Endothelial cell of umbilical vein (primary cell): ENCODE measurements around the gene RXFP1. TPM values are rescaled to one million over a fixed set of nuclear protein-coding genes. Genes with fewer than 3 reads are reported as not detected.

Experiments
- BruUV-seq: library from RNA; stranded (reverse); fragments of 400-500 nt; replicated peaks from 2 replicates; lab custom pipeline; 2021; lab: Mats Ljungman, UMichigan
- CTCF ChIA-PET: fragments of 300-600, 350-600 bp; sonication (Branson Sonifier 250); formaldehyde crosslinking; loops from one replicate; lab custom pipeline; 2021; ENCODE audit warnings: antibody characterized with exemption, inconsistent platforms; lab: Charles Lee
- POLR2A ChIA-PET: fragments of 300-600, 350-600 bp; sonication (Branson Sonifier 250); formaldehyde crosslinking; loops from one replicate; lab custom pipeline; 2021; ENCODE audit warnings: antibody characterized with exemption, inconsistent platforms; lab: Charles Lee
- DNase-seq: peaks from one replicate; pipeline ENCODE4 v3.0.0-alpha.2; 2011; ENCODE audit warnings: low read depth, low spot score
- FAIRE-seq: peaks from 2 replicates; lab custom pipeline; 2011; peaks lifted over from hg19 to GRCh38; lab: Jason Lieb, UNC
- H2AFZ ChIP-seq: 2 replicates; pipeline ENCODE4 v1.6.0; 2012; ENCODE audit warnings: low read depth, low read length, control low read depth, inconsistent platforms
- H3K27ac ChIP-seq: 2 replicates; pipeline ENCODE4 v1.5.1; 2011; ENCODE audit warnings: low read depth, mild to moderate bottlenecking, control low read depth, low read length, moderate library complexity; ENCODE audit not compliant: insufficient read depth
- H3K27me3 ChIP-seq, 2 experiments: 2 replicates each; pipeline versions ENCODE4 v1.6.0 to v1.6.1; 2011; ENCODE audit warnings: low read length in 2 of 2, mixed read lengths in 1 of 2; ENCODE audit not compliant: control insufficient read depth in 2 of 2, insufficient read depth in 2 of 2
- H3K36me3 ChIP-seq, 2 experiments: 2 replicates in 1 of 2; 3 replicates in 1 of 2; pipeline ENCODE4 v1.5.1; 2011; ENCODE audit warnings: low read length in 2 of 2, mild to moderate bottlenecking in 1 of 2, moderate library complexity in 1 of 2; ENCODE audit not compliant: control insufficient read depth in 2 of 2, insufficient read depth in 2 of 2; ENCODE audit errors: extremely low read depth in 1 of 2
- H3K4me1 ChIP-seq: 3 replicates; pipeline ENCODE4 v1.5.1; 2011; ENCODE audit warnings: mild to moderate bottlenecking, low read length; ENCODE audit not compliant: control insufficient read depth, insufficient read depth; ENCODE audit errors: extremely low read depth
- H3K4me2 ChIP-seq: 2 replicates; pipeline ENCODE4 v1.6.1; 2011; ENCODE audit warnings: low read length, control low read depth, mixed read lengths; ENCODE audit not compliant: insufficient read depth
- H3K4me3 ChIP-seq, 3 experiments: fragments of 200-600 bp in 1 of 3; sonication (generic), shearing (Covaris generic) in 1 of 3; replicated peaks in 1 of 3; 2 replicates each; pipeline ENCODE4 v1.5.1; 2011 to 2016; ENCODE audit warnings: control low read depth in 3 of 3, low read length in 3 of 3, mild to moderate bottlenecking in 2 of 3, inconsistent platforms in 1 of 3, low read depth in 1 of 3, moderate library complexity in 1 of 3; ENCODE audit not compliant: insufficient read depth in 1 of 3
- H3K79me2 ChIP-seq: 2 replicates; pipeline ENCODE4 v1.6.0; 2012; ENCODE audit warnings: low read length, inconsistent platforms; ENCODE audit not compliant: control insufficient read depth, insufficient read depth
- H3K9ac ChIP-seq: replicated peaks from 2 replicates; pipeline ENCODE3; 2011; ENCODE audit warnings: low read length, control low read depth; ENCODE audit not compliant: insufficient read depth; ENCODE audit errors: extremely low read depth
- H3K9me1 ChIP-seq: replicated peaks from 3 replicates; pipeline ENCODE4 v1.6.0; 2011; ENCODE audit warnings: mild to moderate bottlenecking, low read length; ENCODE audit not compliant: control insufficient read depth, insufficient read depth; ENCODE audit errors: extremely low read depth
- H3K9me3 ChIP-seq: replicated peaks from 2 replicates; pipeline ENCODE4 v1.5.1; 2012; ENCODE audit warnings: low read length, inconsistent platforms; ENCODE audit not compliant: control insufficient read depth, insufficient read depth
- H4K20me1 ChIP-seq: replicated peaks from 2 replicates; pipeline ENCODE3; 2011; ENCODE audit warnings: mild to moderate bottlenecking, low read length; ENCODE audit not compliant: control insufficient read depth, insufficient read depth; ENCODE audit errors: extremely low read depth
- EZH2 ChIP-seq: IDR thresholded peaks from 2 replicates; pipeline ENCODE4 v1.6.1; 2012; ENCODE audit warnings: borderline replicate concordance, low read depth, mild to moderate bottlenecking, moderate library complexity, low read length, inconsistent platforms; ENCODE audit not compliant: severe bottlenecking
- FOS ChIP-seq: IDR thresholded peaks from 2 replicates; pipeline ENCODE4 v1.6.1; 2011; ENCODE audit warnings: mild to moderate bottlenecking, low read length, moderate library complexity, borderline replicate concordance; ENCODE audit not compliant: insufficient read depth
- GATA2 ChIP-seq: IDR thresholded peaks from 2 replicates; pipeline ENCODE4 v1.7.0; 2011; ENCODE audit warnings: low read depth, mild to moderate bottlenecking, moderate library complexity, mixed read lengths, low read length; ENCODE audit not compliant: insufficient read length, insufficient read depth
- JUN ChIP-seq: IDR thresholded peaks from 2 replicates; pipeline ENCODE4 v1.6.1; 2011; ENCODE audit warnings: borderline replicate concordance, low read depth; ENCODE audit not compliant: insufficient read length, insufficient read depth
- MYC ChIP-seq: IDR thresholded peaks from one replicate; pipeline ENCODE4 v1.6.1; 2011; ENCODE audit warnings: mild to moderate bottlenecking, low read depth, low read length
- POLR2A ChIP-seq: IDR thresholded peaks from 2 replicates; pipeline ENCODE4 v1.6.1; 2012; ENCODE audit warnings: low read depth, mild to moderate bottlenecking, control low read depth, low read length
- POLR2AphosphoS5 ChIP-seq: IDR thresholded peaks from 2 replicates; pipeline ENCODE4 v1.6.1; 2012; ENCODE audit warnings: low read depth, mild to moderate bottlenecking, control low read depth, low read length, moderate library complexity; ENCODE audit not compliant: insufficient read depth
- dilution Hi-C: fragments of 300-500 bp; cut with MboI; formaldehyde crosslinking; loops from one replicate; pipeline ENCODE4 v1.15.0; 2019; ENCODE audit warnings: low sequenced_read_pairs; ENCODE audit not compliant: extremely low pct_ligation_motif_present
- intact Hi-C: fragments of 100-400 bp; cut with micrococcal nuclease; formaldehyde crosslinking; loops from one replicate; pipeline ENCODE4 v1.10.0; 2022
- polyA plus RNA-seq, 4 experiments: library from polyadenylated mRNA; depleted of rRNA in 3 of 4; stranded (reverse) in 3 of 4; unstranded in 1 of 4; fragments of >200 nt; gene quantifications; 2 replicates each; pipeline versions ENCODE4 v1.2.1 to v1.2.3, GENCODE V29; 2011 to 2012; ENCODE audit warnings: missing spikeins in 1 of 4
- total RNA-seq: library from RNA; stranded (reverse); gene quantifications from 2 replicates; pipeline ENCODE4 v1.2.3, GENCODE V29; 2021
- TF ChIP-seq, protein P1 (sequence below), 2 donors: IDR thresholded peaks; 1 replicate in 1 of 2; 2 replicates in 1 of 2; pipeline ENCODE4 v1.5.1; 2011; ENCODE audit warnings: low read length in 2 of 2, mild to moderate bottlenecking in 2 of 2, moderate library complexity in 2 of 2, control low read depth in 1 of 2, inconsistent platforms in 1 of 2, low read depth in 1 of 2; ENCODE audit not compliant: insufficient read depth in 1 of 2; ENCODE audit errors: extremely low read depth in 1 of 2
- TF ChIP-seq, protein P2 (sequence below): IDR thresholded peaks from 2 replicates; pipeline ENCODE4 v1.6.1; 2011; ENCODE audit not compliant: insufficient read depth, insufficient read length

RXFP1 gene
- total and polyA plus RNA-seq, 2 donors (not counting 3 experiments of a cell fraction or from before 2014, with no cell fraction given): not detected

DNA sequence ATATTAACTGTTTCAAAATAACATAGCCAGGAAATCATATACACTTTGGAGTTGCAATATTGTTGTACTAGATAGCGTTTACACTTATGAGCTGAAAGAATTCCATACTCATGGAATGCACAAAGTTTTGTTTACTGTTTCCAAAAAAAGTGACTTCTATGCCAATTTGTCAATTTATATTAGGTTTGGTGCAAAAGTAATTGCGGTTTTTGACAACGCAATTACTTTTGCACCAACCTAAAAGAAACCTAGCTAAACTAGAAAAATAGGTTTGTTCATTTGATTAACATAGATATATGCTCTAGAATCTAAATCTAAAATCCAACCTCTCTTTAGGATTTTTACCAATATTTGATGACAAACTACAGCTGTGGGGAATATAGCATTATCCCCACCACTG, 15.2 kb downstream of the RXFP1 start:
- no peak overlapping the region for H3K27ac ChIP-seq
- no peaks in the 10 kb centered on the region for H3K9me1 ChIP-seq
- POLR2A ChIA-PET: no interaction called here
- no peaks in the 10 kb centered on the region for H3K27me3 ChIP-seq
- H2AFZ ChIP-seq: no peak overlapping the region
- no peaks in the 10 kb centered on the region for H4K20me1 ChIP-seq
- no TSS peak for BruUV-seq
- H3K9ac ChIP-seq: no peak overlapping the region
- CTCF ChIA-PET: interaction anchor here (1.5 kb wide), 1 partner anchor 9 kb away, joined by 3 read pairs; no protein-coding TSS in a partner anchor
- dilution Hi-C loops (no loop called here), intact Hi-C loops (no loop called here)
- DNase-seq: no peak
- H3K9me3 ChIP-seq: no peaks in the 10 kb centered on the region
- no peaks in the 10 kb centered on the region for H3K36me3 ChIP-seq
- FAIRE-seq: no peak
- TF ChIP-seq POLR2A: no peak
- TF ChIP-seq JUN: no peak
- TF ChIP-seq GATA2: no peak
- TF ChIP-seq EZH2: no peak
- TF ChIP-seq, protein P1, sequence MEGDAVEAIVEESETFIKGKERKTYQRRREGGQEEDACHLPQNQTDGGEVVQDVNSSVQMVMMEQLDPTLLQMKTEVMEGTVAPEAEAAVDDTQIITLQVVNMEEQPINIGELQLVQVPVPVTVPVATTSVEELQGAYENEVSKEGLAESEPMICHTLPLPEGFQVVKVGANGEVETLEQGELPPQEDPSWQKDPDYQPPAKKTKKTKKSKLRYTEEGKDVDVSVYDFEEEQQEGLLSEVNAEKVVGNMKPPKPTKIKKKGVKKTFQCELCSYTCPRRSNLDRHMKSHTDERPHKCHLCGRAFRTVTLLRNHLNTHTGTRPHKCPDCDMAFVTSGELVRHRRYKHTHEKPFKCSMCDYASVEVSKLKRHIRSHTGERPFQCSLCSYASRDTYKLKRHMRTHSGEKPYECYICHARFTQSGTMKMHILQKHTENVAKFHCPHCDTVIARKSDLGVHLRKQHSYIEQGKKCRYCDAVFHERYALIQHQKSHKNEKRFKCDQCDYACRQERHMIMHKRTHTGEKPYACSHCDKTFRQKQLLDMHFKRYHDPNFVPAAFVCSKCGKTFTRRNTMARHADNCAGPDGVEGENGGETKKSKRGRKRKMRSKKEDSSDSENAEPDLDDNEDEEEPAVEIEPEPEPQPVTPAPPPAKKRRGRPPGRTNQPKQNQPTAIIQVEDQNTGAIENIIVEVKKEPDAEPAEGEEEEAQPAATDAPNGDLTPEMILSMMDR (IDR thresholded peaks at IDR 0.05; ENCODE audit: extremely low read depth in 1 of 2, insufficient read depth in 1 of 2, low read depth in 1 of 2, low read length in 2 of 2): no peak
- TF ChIP-seq FOS: no peak
- TF ChIP-seq, protein P2, sequence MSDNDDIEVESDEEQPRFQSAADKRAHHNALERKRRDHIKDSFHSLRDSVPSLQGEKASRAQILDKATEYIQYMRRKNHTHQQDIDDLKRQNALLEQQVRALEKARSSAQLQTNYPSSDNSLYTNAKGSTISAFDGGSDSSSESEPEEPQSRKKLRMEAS: no peak
- TF ChIP-seq MYC: no peak
- TF ChIP-seq POLR2AphosphoS5: no peak
- no peak overlapping the region for H3K4me2 ChIP-seq
- no peak overlapping the region for H3K4me3 ChIP-seq
- H3K4me1 ChIP-seq: peaks cover 4% of the 10 kb centered on the region
- H3K79me2 ChIP-seq: no peaks in the 10 kb centered on the region
